HG03175 (cell line): ENCODE measurements around the gene BEST2.
"Not testable (repeated sequence)": the region's sequence is repeated elsewhere in the genome, so short reads cannot be mapped to it uniquely, and the experiment has no call there.

Source experiments
- ATAC-seq: cut with Tn5 transposase; IDR thresholded peaks from one replicate; pipeline ENCODE4 v1.9.1; 2021; ENCODE audit warnings: mild to moderate bottlenecking, moderate library complexity; ENCODE audit not compliant: unreplicated experiment

BEST2 gene

DNA sequence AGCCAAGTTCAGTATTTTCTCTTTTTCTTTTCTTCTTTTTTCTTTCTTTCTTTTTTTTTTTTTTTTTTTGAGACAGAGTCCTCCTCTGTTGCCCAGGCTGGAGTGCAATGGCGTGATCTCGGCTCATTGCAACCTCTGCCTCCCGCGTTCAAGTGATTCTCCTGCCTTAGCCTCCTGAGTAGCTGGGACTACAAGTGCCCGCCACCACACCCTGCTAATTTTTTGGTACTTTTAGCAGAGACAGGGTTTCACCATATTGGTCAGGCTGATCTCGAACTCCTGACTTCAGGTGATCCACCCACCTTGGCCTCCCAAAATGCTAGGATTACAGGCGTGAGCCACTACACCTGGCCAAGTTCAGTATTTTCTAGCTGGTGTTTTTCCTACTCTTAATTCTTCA is 46.0 kb downstream of the BEST2 start:
- not testable (repeated sequence) for ATAC-seq

DNA sequence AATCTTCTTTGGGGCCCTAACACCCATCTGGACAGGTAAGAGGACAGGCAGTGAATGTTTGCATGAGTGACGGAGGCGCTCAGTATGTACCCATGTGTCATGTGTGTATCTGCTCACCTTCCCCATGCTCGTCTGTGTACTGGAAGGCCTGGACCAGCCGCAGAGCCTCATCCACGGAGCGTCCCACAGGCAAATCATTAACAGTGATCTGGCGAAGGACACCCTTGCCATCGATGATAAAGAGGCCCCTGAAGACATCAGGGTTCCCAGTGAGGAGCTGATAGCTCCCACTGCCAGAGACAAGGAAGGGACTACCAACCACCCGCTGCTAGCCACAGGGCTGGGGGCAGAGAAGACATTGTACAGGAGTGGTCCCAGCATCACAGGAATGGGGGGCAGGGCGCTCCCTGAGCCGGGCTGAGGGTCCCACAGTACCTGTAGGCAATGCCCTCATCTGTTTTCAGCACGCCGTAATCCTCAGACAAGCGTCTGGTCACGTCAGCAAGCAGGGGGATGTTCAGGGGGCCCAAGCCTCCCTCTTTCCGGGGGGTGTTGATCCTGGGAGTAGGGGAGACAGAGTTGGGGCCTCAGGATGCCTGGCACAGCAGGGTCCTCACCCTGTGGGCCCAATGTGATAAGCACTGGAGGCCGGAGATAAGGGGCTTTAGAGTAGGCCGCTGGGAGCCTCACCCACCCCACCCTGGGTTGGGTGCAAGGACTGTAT is 48.3 kb downstream of the BEST2 start:
- no peak for ATAC-seq

DNA sequence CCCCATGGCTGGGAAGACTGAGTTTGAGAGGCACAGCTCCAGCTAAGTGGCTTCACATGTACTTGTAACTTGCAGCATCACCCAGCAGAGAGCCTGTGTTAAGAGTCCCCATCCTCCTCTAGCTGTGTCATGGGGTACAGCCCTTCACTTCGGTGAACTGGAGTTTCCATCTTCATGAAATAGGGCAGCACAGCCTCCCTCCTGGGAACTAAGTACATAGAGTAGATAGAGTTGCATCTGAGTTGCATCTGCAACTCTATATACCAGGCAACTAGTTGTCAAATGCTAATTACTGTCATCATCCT is 48.8 kb downstream of the BEST2 start:
- ATAC-seq, result no peak

DNA sequence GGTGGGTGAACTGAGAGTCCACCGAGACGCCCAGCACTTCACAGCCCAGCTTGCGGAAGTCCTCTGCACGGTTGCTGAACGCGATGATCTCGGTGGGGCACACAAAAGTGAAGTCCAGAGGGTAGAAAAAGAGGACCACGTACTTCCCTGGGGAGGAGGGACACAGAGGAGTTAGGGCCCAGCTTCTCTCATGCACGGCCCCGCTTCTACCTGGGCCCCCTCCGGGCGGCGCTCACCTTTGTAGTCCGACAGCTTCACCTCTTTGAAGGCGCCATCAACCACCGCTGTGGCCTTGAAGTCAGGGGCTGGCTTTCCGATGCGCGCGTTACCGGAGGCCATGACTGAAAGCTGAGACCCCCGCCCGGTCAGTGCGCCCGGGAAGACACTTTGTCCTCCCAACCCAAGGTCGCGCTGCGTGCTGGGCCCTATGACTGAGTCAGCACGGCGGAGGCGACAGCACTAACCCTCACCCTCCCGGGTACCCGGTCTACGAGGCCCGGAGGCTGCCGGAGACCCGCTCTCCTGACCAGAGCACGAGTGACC is 49.4 kb downstream of the BEST2 start:
- no peak for ATAC-seq

DNA sequence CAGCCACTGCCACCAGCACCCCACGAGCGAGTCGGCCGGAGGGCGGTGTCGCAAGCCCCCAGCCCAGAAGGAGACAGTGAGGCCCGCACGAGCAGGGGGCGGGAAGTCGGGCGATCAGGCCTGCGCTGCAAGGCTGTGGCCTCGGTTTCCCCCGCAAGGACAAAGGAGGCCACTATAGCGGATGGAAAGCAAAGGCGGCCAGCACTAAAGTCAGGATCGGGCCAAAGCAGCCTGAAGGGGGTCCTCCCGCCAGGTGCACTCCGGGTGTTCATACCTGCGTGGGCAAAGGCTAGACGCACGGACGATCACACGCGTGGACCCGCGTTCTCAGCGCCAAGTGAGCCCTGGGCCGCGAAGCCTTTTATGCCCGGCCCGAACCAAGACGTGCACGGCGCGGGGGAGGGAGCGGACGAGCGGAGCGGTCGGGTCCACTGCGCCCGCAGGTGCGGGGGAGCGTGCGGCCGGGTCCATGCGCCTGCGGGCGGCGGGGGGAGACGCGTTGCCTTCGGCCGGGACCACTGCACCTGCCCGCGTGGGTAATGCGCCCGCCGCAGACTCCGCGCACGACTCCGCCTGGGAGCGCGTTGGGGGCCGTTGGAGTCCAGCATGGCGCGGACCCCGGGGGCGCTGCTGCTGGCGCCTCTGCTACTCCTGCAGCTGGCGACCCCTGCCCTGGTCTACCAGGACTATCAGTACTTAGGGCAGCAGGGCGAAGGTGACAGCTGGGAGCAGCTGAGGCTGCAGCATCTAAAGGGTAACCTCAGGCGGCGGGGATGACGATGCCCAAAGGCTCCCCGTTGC is 50.1 kb downstream of the BEST2 start, which contains the start of the genes PRDX2 and THSD8:
TSS of gene PRDX2 (minus strand) at position 335 of the 801 bp plus-strand sequence. CDS start 539 bp downstream, outside the sequence.
TSS of gene THSD8 (plus strand) at position 604 of the 801 bp plus-strand sequence. CDS start at position 607, 3 bp downstream.
- ATAC-seq, result no peak

DNA sequence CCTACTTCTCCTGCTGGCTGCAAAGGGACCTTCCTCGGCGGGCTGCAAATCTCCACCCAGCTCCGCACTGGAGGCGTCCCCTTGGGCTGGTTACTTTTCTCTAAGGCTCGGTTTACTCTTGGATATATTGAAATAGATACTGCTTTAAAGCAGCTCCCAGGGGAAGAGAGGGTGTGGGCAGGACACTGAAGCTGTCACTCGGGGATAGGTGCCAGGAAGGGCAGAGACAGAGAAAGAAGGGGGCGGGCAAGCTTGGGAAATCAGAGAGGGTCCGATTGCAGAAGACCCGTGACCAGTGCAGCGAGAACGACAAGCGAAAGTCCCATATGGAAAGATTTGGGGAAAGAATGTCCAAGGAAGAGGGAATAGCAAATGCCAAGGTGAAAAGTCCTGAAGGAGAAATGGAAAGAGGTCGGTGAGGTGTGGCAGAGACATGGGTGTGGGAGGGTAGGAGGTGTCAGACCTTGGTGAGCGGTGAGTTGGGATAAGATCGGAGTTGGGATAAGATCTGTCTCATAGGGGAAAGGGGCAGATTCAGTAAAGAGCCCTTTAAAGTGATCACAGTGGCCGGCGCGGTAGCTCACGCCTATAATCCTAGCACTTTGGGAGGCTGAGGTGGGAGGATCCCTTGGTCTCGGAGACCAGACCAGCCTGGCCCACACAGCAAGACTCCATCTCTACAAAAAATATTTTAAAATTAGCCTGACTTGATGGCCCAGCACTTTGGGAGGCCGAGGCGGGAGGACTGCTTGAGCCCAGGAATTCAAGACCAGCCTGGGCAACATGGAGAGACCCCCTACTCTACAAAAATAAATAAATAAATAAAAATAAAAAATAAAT is 50.9 kb downstream of the BEST2 start:
- ATAC-seq, result no peak

DNA sequence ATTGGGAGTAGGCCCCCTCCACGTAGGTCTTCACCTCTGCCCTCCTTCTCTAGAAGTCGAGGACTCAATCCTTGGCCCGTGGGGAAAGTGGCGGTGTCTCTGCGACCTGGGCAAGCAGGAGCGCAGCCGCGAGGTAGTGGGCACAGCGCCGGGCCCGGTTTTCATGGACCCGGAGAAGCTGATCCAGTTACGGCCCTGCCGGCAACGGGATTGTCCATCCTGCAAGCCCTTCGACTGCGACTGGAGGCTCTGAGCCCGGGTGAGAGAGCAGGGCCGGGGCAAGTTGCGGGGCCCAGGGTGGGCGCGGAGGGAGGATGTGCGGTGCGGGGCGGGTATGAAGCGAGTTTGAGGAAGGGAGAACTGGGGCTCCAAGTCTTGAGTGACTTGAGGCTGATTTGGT is 52.5 kb downstream of the BEST2 start:
- no peak for ATAC-seq

DNA sequence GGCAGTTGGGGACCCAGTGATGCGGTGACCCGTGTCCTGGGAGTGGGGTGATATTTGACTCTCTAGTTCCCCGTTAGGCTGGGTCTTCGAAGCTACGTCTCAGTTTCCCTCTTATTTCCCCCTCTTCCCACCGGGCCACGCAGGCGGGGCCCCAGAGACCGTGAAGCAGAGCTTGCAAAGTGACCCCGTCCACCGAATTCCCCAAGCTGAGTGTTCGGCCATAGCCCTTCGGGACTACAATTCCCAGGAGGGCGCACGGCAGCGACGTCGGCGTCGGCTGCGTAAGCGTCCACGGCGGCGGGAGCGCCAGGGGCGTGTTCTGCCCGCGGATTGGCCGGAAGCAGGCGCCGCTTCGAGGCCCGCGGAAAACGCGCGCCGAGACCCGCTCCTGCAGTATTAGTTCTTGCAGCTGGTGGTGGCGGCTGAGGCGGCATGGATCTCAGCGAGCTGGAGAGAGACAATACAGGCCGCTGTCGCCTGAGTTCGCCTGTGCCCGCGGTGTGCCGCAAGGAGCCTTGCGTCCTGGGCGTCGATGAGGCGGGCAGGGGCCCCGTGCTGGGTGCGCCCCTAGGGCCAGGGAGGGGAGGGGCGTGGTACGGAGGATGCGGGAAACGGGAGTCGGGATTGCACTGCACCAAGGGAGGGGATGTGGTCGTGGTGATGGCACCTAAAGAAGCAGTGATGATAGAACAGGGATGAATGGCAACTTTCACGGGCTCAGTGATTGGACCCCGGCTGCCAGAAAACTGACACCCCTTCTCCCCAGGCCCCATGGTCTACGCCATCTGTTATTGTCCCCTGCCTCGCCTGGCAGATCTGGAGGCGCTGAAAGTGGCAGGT is 54.9 kb downstream of the BEST2 start, which contains the start of gene RNASEH2A:
TSS of gene RNASEH2A (plus strand) at position 343 of the 840 bp plus-strand sequence. CDS start at position 433, 90 bp downstream.
- ATAC-seq, result peak; percentile 75
